IMR-90 (cell line): ENCODE measurements around the gene NXPE1. TPM values are rescaled to one million over a fixed set of nuclear protein-coding genes. Genes with fewer than 3 reads are reported as not detected.
A peak's percentile ranks its signal among the peaks of the same experiment; 100 is the strongest.

Experiments used
- ATAC-seq: fragments of 200-7000 bp; cut with Tn5 transposase; 2 replicates; pipeline ENCODE4 v1.9.1; 2020; ENCODE audit warnings: low read depth, mild to moderate bottlenecking, moderate library complexity
- BruUV-seq: library from RNA; stranded (reverse); fragments of 400-500 nt; replicated peaks from 2 replicates; lab custom pipeline; 2021; lab: Mats Ljungman, UMichigan
- CTCF ChIA-PET: fragments of 300-600 bp; formaldehyde crosslinking; extraction: SDS; loops from one replicate; lab custom pipeline; 2021; ENCODE audit warnings: antibody characterized with exemption; lab: Yijun Ruan, JAX
- POLR2A ChIA-PET: fragments of 300-600 bp; sonication (Branson Sonifier 250); formaldehyde crosslinking; loops from one replicate; lab custom pipeline; 2022; ENCODE audit warnings: antibody characterized with exemption; ENCODE audit not compliant: unreplicated experiment; lab: Charles Lee
- DNase-seq: peaks from one replicate; pipeline ENCODE4 v3.0.0; 2013
- H2AFZ ChIP-seq: replicated peaks from 2 replicates; pipeline ENCODE3; 2013; ENCODE audit warnings: low read length, mild to moderate bottlenecking; ENCODE audit not compliant: poor library complexity
- H2AK5ac ChIP-seq: 2 replicates; pipeline ENCODE4 v1.6.1; 2013; ENCODE audit warnings: low read depth, low read length, inconsistent platforms
- H2AK9ac ChIP-seq: replicated peaks from 2 replicates; pipeline ENCODE3; 2013; ENCODE audit warnings: mild to moderate bottlenecking, low read depth, low read length, moderate library complexity; ENCODE audit not compliant: poor library complexity
- H2BK120ac ChIP-seq: 2 replicates; pipeline ENCODE4 v1.6.1; 2013; ENCODE audit warnings: low read depth, low read length, inconsistent platforms
- H2BK15ac ChIP-seq: 3 replicates; pipeline ENCODE4 v1.6.1; 2013; ENCODE audit warnings: low read depth, low read length, inconsistent platforms
- H2BK20ac ChIP-seq: 2 replicates; pipeline ENCODE4 v1.6.1; 2013; ENCODE audit warnings: low read depth, mild to moderate bottlenecking, inconsistent platforms, low read length, moderate library complexity
- H2BK5ac ChIP-seq: 2 replicates; pipeline ENCODE4 v1.6.1; 2013; ENCODE audit warnings: mild to moderate bottlenecking, low read depth, low read length, inconsistent platforms; ENCODE audit not compliant: poor library complexity, severe bottlenecking
- H3K14ac ChIP-seq: replicated peaks from 2 replicates; pipeline ENCODE4 v1.6.1; 2013; ENCODE audit warnings: low read depth, low read length, inconsistent platforms
- H3K18ac ChIP-seq: 2 replicates; pipeline ENCODE4 v1.6.1; 2013; ENCODE audit warnings: low read depth, low read length, control low read depth
- H3K23ac ChIP-seq: 2 replicates; pipeline ENCODE4 v1.6.1; 2013; ENCODE audit warnings: low read depth, low read length, inconsistent platforms
- H3K27ac ChIP-seq: 2 replicates; pipeline ENCODE4 v1.5.1; 2013; ENCODE audit warnings: mild to moderate bottlenecking, control low read depth, low read length; ENCODE audit not compliant: insufficient read depth
- H3K27me3 ChIP-seq: 2 replicates; pipeline ENCODE4 v1.6.1; 2013; ENCODE audit warnings: low read length; ENCODE audit not compliant: control insufficient read depth, insufficient read depth
- H3K36me3 ChIP-seq: 2 replicates; pipeline ENCODE4 v1.6.1; 2013; ENCODE audit warnings: low read length, mixed read lengths; ENCODE audit not compliant: control insufficient read depth, insufficient read depth
- H3K4ac ChIP-seq: 2 replicates; pipeline ENCODE4 v1.6.1; 2013; ENCODE audit warnings: low read depth, low read length, inconsistent platforms
- H3K4me1 ChIP-seq: 2 replicates; pipeline ENCODE4 v1.6.1; 2013; ENCODE audit warnings: low read length, mixed read lengths; ENCODE audit not compliant: control insufficient read depth, insufficient read depth
- H3K4me2 ChIP-seq: 2 replicates; pipeline ENCODE4 v1.6.1; 2013; ENCODE audit warnings: low read depth, mild to moderate bottlenecking, control low read depth, low read length, moderate library complexity
- H3K4me3 ChIP-seq: 2 replicates; pipeline ENCODE4 v1.5.1; 2013; ENCODE audit warnings: low read depth, mild to moderate bottlenecking, control low read depth, low read length, moderate library complexity; ENCODE audit not compliant: insufficient read depth
- H3K56ac ChIP-seq: 2 replicates; pipeline ENCODE4 v1.6.1; 2013; ENCODE audit warnings: low read length, inconsistent platforms; ENCODE audit not compliant: insufficient read depth; ENCODE audit errors: extremely low read depth
- H3K79me1 ChIP-seq, 2 experiments: 2 replicates each; pipeline ENCODE4 v1.6.1; 2013; ENCODE audit warnings: low read length in 2 of 2, inconsistent platforms in 1 of 2, low read depth in 1 of 2
- H3K9ac ChIP-seq: 2 replicates; pipeline ENCODE4 v1.6.1; 2013; ENCODE audit warnings: low read depth, low read length, control low read depth
- H3K9me1 ChIP-seq: 2 replicates; pipeline ENCODE4 v1.6.1; 2013; ENCODE audit warnings: low read length, inconsistent platforms; ENCODE audit not compliant: insufficient read depth
- H3K9me3 ChIP-seq: 2 replicates; pipeline ENCODE4 v1.6.1; 2013; ENCODE audit warnings: low read length; ENCODE audit not compliant: control insufficient read depth, insufficient read depth
- H4K20me1 ChIP-seq: 2 replicates; pipeline ENCODE4 v1.6.1; 2013; ENCODE audit warnings: low read length, inconsistent platforms; ENCODE audit not compliant: insufficient read depth
- H4K5ac ChIP-seq: 2 replicates; pipeline ENCODE4 v1.6.1; 2013; ENCODE audit warnings: mild to moderate bottlenecking, low read depth, low read length, control low read depth
- H4K8ac ChIP-seq, 2 experiments: 2 replicates each; pipeline ENCODE4 v1.6.1; 2013; ENCODE audit warnings: low read depth in 2 of 2, low read length in 2 of 2, control low read depth in 1 of 2, inconsistent platforms in 1 of 2
- H4K91ac ChIP-seq: 2 replicates; pipeline ENCODE4 v1.6.1; 2013; ENCODE audit warnings: low read depth, low read length, inconsistent platforms; ENCODE audit not compliant: insufficient read depth
- CEBPB ChIP-seq: IDR thresholded peaks from 2 replicates; pipeline ENCODE4 v1.6.1; 2012; ENCODE audit warnings: low read depth, low read length, improper control_type of control experiment
- FOS ChIP-seq: fragments of 150-350 bp; IDR thresholded peaks from 2 replicates; pipeline ENCODE4 v1.6.1; 2016; ENCODE audit warnings: low read depth, low read length
- WGBS, 2 experiments: methylation state at CpG; one replicate each; pipeline versions ENCODE4 v1.1.5 to v1.1.7; 2013; ENCODE audit warnings: missing lambda C conversion rate in 2 of 2; ENCODE audit not compliant: insufficient read length in 1 of 2; ENCODE audit errors: extremely low coverage in 2 of 2; 5-methylcytosine and 5-hydroxymethylcytosine counted together
- dilution Hi-C: fragments of 300-500 bp; cut with HindIII; formaldehyde crosslinking; loops from one replicate; pipeline ENCODE4 v1.14.3; 2018; ENCODE audit warnings: low sequenced_read_pairs; ENCODE audit not compliant: unreplicated experiment
- in situ Hi-C: fragments of 300-500 bp; cut with MboI; formaldehyde crosslinking; loops from 3 replicates; pipeline ENCODE4 v1.14.3; 2019; ENCODE audit warnings: low sequenced_read_pairs, inconsistent platforms, mixed read lengths
- intact Hi-C: fragments of 100-400 bp; cut with micrococcal nuclease; formaldehyde crosslinking; loops from 2 replicates; pipeline ENCODE4 v1.10.0; 2022
- polyA plus RNA-seq, 3 experiments: library from polyadenylated mRNA; depleted of rRNA; stranded (reverse); fragments of >200 nt; gene quantifications; 2 replicates each; pipeline ENCODE4 v1.2.3, GENCODE V29; 2012; ENCODE audit warnings: low replicate concordance in 1 of 3
- total RNA-seq: library from RNA; depleted of rRNA; stranded (reverse); fragments of >200 nt; gene quantifications from 2 replicates; pipeline ENCODE4 v1.2.3, GENCODE V29; 2012

The NXPE1 gene
- total and polyA plus RNA-seq, 2 of the 4 experiments (the other 2 are of a cell fraction), result not detected

- no peak overlapping the region for H3K4ac ChIP-seq
- no peak overlapping the region for H2BK5ac ChIP-seq
- H3K27ac ChIP-seq, result no peak overlapping the region
- H2BK120ac ChIP-seq, result no peak overlapping the region
- no peak overlapping the region for H4K91ac ChIP-seq
- CTCF ChIA-PET, result no interaction called here
- ATAC-seq (no peak), DNase-seq (peak; percentile 28)
- H3K14ac ChIP-seq, result 0 out of 2 replicates have a peak overlapping the region, but pooled peaks have one; percentile 2
- POLR2A ChIA-PET, result no interaction called here
- no peak overlapping the region for H2BK15ac ChIP-seq
- no peak overlapping the region for H3K4me3 ChIP-seq
- H4K8ac ChIP-seq, result no peak overlapping the region
- no peak overlapping the region; the same call in 1 of the 2 replicates for H3K4me2 ChIP-seq
- H3K18ac ChIP-seq, result no peak overlapping the region
- TF ChIP-seq FOS (no peak), CEBPB (0 out of 2 replicates have a peak, but pooled peaks have one; percentile 1)
- intact Hi-C loops, result no loop called here
- H2AFZ ChIP-seq, result peak overlapping the region; percentile 46
- no peaks in the 10 kb centered on the region for H3K36me3 ChIP-seq
- BruUV-seq, result no TSS peak
- H4K20me1 ChIP-seq, result no peaks in the 10 kb centered on the region
- no peak overlapping the region for H2AK9ac ChIP-seq
- H3K9me1 ChIP-seq, result no peaks in the 10 kb centered on the region
- dilution Hi-C loops, result no loop called here
- in situ Hi-C loops, result no loop called here
- no peaks in the 10 kb centered on the region for H3K79me1 ChIP-seq
- 100% methylated on average over 1 of the region's 1 CpG; no CpG with 5 or more reads in 1 of the 2 experiments for WGBS, 2 experiments
- H3K4me1 ChIP-seq, result no peaks in the 10 kb centered on the region; the same call in none of the 2 replicates
- H3K56ac ChIP-seq, result no peak overlapping the region
- H4K5ac ChIP-seq, result no peak overlapping the region
- no peak overlapping the region for H3K9ac ChIP-seq
- no peak overlapping the region for H2BK20ac ChIP-seq
- no peaks in the 10 kb centered on the region for H3K27me3 ChIP-seq
- H3K23ac ChIP-seq, result no peak overlapping the region
- H3K9me3 ChIP-seq, result no peaks in the 10 kb centered on the region
- H2AK5ac ChIP-seq, result no peak overlapping the region
Measured at GRCh38 chr11:114479331-114479730, 80.3 kb downstream of the NXPE1 start.
